Esophagus muscularis mucosa (tissue), 3 donors: ENCODE data around the gene TMEM238.

ENCODE experiments used
- POLR2A ChIP-seq: fragments of 450-650 bp; IDR thresholded peaks from one replicate; pipeline ENCODE4 v1.6.1; 2017; ENCODE audit warnings: antibody characterized with exemption, moderate library complexity, mild to moderate bottlenecking, low read depth
- TF ChIP-seq, protein P1 (sequence below), 3 experiments: fragments of 200-600 bp in 2 of 3; fragments of 450-650 bp in 1 of 3; sonication (generic) in 2 of 3; IDR thresholded peaks; one replicate each; pipeline ENCODE4 v1.5.1; 2017 to 2019; ENCODE audit warnings: antibody characterized with exemption in 3 of 3, mild to moderate bottlenecking in 2 of 3, moderate library complexity in 1 of 3

DNA sequence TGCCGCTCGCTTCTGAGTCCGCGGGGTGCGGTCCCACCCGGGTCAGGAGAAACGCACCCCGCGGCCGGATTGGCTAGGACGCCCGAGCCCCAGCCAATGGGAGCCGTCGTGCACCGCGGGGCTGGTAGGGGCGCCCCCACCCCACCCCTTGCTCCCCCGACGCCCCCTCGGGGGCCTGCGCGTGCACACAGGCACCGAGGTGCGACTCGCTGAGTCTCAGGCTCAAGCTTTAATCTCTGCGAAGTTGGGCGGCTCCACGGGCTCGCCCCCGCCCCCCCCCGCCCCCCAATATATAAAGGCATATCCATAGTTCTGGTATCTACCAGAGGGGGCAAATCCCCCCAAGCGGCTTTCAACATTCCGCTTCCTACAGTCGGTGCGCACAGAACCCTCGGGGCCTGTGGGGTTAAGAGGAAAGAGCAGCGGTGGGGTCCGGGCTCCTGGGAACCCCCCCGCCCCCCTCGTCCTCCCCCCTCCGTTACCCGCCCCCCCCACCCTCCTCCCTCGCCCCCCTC is 29.3 kb downstream of the TMEM238 start, which contains the start of gene COX6B2:
- TF ChIP-seq, protein P1, sequence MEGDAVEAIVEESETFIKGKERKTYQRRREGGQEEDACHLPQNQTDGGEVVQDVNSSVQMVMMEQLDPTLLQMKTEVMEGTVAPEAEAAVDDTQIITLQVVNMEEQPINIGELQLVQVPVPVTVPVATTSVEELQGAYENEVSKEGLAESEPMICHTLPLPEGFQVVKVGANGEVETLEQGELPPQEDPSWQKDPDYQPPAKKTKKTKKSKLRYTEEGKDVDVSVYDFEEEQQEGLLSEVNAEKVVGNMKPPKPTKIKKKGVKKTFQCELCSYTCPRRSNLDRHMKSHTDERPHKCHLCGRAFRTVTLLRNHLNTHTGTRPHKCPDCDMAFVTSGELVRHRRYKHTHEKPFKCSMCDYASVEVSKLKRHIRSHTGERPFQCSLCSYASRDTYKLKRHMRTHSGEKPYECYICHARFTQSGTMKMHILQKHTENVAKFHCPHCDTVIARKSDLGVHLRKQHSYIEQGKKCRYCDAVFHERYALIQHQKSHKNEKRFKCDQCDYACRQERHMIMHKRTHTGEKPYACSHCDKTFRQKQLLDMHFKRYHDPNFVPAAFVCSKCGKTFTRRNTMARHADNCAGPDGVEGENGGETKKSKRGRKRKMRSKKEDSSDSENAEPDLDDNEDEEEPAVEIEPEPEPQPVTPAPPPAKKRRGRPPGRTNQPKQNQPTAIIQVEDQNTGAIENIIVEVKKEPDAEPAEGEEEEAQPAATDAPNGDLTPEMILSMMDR (IDR thresholded peaks at IDR 0.05), result no peak
- TF ChIP-seq POLR2A, result no peak
